Measurements from ENCODE around the gene SLC27A3. TPM values are rescaled to one million over a fixed set of nuclear protein-coding genes. Genes with fewer than 3 reads are reported as not detected.

The SLC27A3 gene
- total RNA-seq, 2 experiments from 2014 or later = 3.8 to 4.4 TPM

DNA sequence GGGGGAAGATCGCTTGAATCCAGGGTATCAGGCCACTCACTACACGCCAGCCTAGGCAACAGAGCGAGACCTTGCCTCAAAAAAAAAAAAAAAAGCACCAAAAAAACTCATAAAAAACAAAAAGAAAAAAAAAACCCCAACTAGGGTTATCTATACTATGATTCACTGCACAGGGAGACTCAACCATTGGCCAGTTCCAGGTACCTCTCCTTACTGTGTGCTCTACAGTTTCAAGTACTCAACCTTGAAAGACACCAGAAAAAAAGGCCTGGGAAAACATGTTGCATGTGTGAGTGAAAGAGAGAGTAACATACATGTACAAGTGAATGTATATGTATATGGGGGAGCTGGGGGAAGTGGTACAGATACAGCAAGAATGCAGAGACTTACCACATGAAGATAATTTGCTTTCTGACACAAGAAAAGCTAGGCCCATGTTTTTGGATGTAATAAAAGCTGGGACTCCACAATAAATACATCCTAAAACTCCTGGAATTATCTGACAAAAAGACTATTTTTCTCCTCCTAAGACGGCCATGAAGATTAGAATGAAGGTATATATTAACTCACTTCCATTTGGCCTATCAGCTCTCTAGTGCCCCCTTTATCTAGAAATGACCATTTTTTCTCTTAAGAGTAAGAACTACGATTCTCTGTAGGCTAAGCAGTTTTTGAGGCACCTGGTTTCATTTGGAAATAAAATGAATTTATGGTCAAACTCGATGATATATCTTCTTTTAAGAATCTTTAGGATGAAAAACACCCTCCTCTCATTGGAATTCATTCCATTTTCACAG is 52.2 kb downstream of the SLC27A3 start:
- Mint-ChIP-seq H3K36me3 (ENCODE audit: low read depth) (peaks cover 44% of the 10 kb centered on the region), H3K9me3 (no peaks in the 10 kb centered on the region), H3K27me3 (no peaks in the 10 kb centered on the region), H3K4me1 (ENCODE audit: low read depth) (peaks cover 4% of the 10 kb centered on the region), H3K4me3 (no peak overlapping the region), H3K27ac (no peak overlapping the region)
- Histone ChIP-seq H3K36me3 (ENCODE audit: insufficient read depth, low read length) (peaks cover 36% of the 10 kb centered on the region), H3K9me3 (ENCODE audit: control insufficient read depth in 1 of 2, insufficient read depth in 1 of 2, low read length in 2 of 2) (no peaks in the 10 kb centered on the region), H3K27ac (ENCODE audit: low read depth in 1 of 2, low read length in 2 of 2) (no peak overlapping the region), H3K4me1 (ENCODE audit: insufficient read depth, low read length) (no peaks in the 10 kb centered on the region), H3K4me3 (ENCODE audit: low read length) (no peak overlapping the region), H3K27me3 (ENCODE audit: control insufficient read depth in 1 of 2, insufficient read depth in 2 of 2, low read length in 2 of 2) (no peaks in the 10 kb centered on the region)
- DNase-seq (no peak), ATAC-seq (ENCODE audit: poor library complexity) (no peak)
- TF ChIP-seq CTCF (IDR thresholded peaks at IDR 0.05) = no peak
- intact Hi-C loops (cut with DNase I, micrococcal nuclease) = no loop called here
- CTCF ChIA-PET = interaction anchor here (0.6 to 1.5 kb wide), 4 partner anchors 9 to 148 kb away, joined by 3 to 5 read pairs (median 4); no protein-coding TSS in a partner anchor
- POLR2A ChIA-PET = interaction anchor here (0.6 to 1.0 kb wide), 2 partner anchors 23 to 150 kb away, joined by 3 read pairs; partner anchors contain the start of gene JTB

Other genes with a start within 250 kb of the SLC27A3 start
- 100 to 1,000 TPM; 172 to 175 TPM for gene S100A6, start 239.4 kb upstream of the SLC27A3 start, total RNA-seq
- gene S100A5, start 234.5 kb upstream of the SLC27A3 start, total RNA-seq = 1 to 10 TPM in 1 of 2 experiments, under 1 TPM in 1; 0.80 to 1.3 TPM
- gene S100A4, start 229.6 kb upstream of the SLC27A3 start, total RNA-seq = 100 to 1,000 TPM; 297 to 299 TPM
- not detected for gene S100A3, start 226.1 kb upstream of the SLC27A3 start, total RNA-seq
- gene S100A2, start 209.6 kb upstream of the SLC27A3 start, total RNA-seq = not detected
- gene S100A16, start 162.3 kb upstream of the SLC27A3 start, total RNA-seq = not detected
- not detected for gene S100A14, start 159.1 kb upstream of the SLC27A3 start, total RNA-seq
- gene S100A13, start 147.9 kb upstream of the SLC27A3 start, total RNA-seq = 1 to 10 TPM; 2.1 to 2.8 TPM
- not detected for gene S100A1, start 147.0 kb upstream of the SLC27A3 start, total RNA-seq
- gene CHTOP, start 141.3 kb upstream of the SLC27A3 start, total RNA-seq = 100 to 1,000 TPM in 1 of 2 experiments, 10 to 100 TPM in 1; 97.1 to 102 TPM
- gene SNAPIN, start 116.7 kb upstream of the SLC27A3 start, total RNA-seq = 1 to 10 TPM; 7.2 to 7.3 TPM
- 100 to 1,000 TPM; 140 to 147 TPM for gene ILF2, start 104.4 kb upstream of the SLC27A3 start, total RNA-seq
- gene NPR1, start 96.7 kb upstream of the SLC27A3 start, total RNA-seq = not detected
- gene INTS3, start 47.4 kb upstream of the SLC27A3 start, total RNA-seq = 10 to 100 TPM; 24.9 to 27.4 TPM
- gene GATAD2B, start 147.6 kb downstream of the SLC27A3 start, total RNA-seq = 10 to 100 TPM; 51.6 to 52.3 TPM
- gene DENND4B, start 171.3 kb downstream of the SLC27A3 start, total RNA-seq = 10 to 100 TPM; 87.0 to 98.7 TPM
- gene CRTC2, start 183.2 kb downstream of the SLC27A3 start, total RNA-seq = 100 to 1,000 TPM; 147 to 152 TPM
- gene SLC39A1, start 188.1 kb downstream of the SLC27A3 start, total RNA-seq = 1 to 10 TPM; 6.4 to 6.9 TPM
- gene CREB3L4, start 192.5 kb downstream of the SLC27A3 start, total RNA-seq = 1 to 10 TPM; 2.9 to 3.9 TPM
- gene JTB, start 202.3 kb downstream of the SLC27A3 start, total RNA-seq = 10 to 100 TPM; 80.4 to 80.9 TPM
- under 1 TPM; 0.28 to 0.30 TPM for gene RAB13, start 210.9 kb downstream of the SLC27A3 start, total RNA-seq
- 1,000 to 10,000 TPM; 7,636 to 8,442 TPM for gene RPS27, start 215.4 kb downstream of the SLC27A3 start, total RNA-seq